Measurements from ENCODE around the gene QRFP.
"Not testable (repeated sequence)": the region's sequence is repeated elsewhere in the genome, so short reads cannot be mapped to it uniquely, and the experiment has no call there.

QRFP gene

DNA sequence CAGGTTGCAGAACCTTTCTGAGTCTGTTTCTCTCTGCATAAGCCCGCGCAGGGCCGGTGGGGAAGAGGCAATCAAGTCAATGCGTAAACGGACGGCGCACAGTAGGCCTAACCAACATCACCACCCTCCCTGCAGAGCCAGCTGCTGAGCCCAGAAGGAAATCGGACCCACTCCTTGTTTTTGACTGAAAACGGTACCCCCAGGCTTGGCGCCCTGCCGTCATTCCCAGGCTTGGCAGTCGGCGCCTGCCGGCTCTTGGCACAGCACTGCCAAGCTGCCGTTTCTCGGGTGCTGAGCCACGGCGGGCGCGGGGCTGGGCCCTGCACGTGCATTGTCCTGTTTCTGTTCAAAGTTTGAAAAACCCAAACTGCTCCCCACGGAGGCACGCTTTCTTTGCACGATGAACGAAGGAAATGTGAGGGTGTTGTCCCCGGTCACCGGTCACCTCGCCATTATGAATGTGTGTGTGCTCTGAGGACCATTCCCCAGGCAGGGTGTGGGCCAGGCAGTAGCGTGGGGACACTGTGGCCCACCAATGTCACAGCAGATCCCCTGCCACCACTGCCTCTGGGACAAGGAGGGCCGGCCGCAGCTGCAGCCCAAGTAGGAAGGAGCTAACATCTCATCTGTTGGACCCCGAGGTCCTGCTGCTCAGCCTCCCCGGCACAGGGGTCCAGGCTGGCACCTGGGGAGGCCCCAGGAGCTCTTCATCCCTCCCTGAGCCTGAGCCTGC lies 22.4 kb upstream of the QRFP start:
- no peak for FAIRE-seq

DNA sequence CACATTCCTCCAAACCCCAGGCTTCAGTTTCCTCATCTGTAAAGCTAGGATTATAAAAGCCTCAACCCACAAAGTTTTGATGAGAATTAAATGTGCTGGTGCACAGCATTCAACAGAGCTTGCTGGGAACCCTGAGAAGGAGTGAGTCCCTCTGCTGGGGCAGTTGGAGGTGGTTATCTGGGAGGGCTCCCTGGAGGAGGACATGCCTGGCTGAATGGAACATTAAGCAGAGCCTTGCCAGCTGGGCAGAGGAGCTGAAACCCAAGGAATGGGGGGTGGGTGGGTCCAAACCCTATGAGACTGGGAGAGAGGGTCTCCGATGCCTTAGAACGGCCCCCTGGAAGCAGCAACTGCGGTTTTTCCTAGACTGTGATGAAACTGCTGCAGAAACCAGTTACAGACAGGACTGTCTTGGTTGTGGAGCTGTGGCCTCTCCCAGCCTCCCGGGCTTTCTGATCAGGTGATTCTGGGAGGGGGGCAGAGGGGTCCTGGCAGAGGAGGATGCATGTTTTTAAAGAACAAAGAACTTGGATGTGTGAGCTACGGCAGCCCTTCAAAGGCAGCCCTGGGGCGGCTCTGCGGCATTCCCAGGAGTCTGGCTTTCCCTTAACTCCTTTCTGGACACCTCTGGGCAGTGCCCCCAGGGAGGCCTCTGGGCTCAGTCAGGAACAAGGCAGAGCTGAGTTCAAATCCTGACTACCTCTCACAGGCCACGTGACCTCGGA lies 21.7 kb upstream of the QRFP start:
- FAIRE-seq: no peak

DNA sequence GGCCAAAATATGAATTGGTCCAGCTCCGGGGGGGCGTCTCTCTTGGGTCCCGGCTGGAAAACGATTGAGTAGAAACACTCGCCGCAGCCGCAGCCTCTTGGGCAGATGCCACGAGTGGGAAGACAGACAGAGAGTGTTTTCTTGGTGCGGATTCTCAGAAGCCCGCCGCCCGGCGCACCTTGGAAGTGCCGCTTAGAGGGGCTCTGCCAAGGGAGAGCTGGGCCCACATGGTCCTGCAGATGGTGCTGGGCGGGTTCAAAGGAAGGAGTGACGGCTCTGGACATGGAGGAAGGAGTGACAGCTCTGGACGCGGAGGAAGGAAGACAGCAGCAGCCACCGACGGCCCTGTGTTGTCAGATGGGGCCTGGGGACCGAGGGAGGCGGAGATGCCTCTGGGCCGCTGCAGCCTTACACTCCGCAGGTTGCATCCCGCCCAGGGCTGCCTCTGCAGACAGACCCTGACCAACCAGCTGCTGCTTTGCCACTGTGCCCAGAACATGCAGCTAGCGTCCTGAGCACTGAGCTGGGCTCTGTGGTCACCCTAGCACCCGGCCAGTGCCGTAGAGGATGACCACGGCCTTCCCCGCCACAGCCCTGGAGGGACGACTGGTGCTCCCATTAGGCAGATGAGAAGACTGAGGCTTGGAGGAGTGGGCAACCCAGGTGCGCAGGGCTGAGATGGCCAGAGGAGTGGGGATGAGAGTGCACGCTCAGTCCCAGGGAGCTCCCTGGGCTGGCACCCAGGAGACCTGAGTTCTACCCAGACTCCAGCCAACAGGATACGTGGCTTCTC lies 20.8 kb upstream of the QRFP start:
- FAIRE-seq: no peak

DNA sequence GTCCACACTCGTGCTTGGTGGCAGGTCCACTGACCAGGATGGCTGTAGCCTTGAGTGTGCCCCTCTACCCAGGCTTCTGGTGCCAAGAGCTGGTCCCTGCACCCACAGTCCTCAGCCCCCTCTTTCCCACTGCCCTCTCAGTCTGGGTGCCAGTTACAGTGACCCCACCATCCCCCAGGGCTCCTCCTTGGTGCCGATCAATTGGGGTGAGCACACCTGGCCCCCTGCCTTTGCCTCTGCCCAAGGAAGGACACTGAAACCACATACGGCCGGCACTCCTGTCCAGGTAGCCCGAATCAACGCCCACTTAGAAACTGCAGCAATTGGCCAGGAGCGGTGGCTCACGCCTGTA lies 18.5 kb upstream of the QRFP start:
- FAIRE-seq: no peak

DNA sequence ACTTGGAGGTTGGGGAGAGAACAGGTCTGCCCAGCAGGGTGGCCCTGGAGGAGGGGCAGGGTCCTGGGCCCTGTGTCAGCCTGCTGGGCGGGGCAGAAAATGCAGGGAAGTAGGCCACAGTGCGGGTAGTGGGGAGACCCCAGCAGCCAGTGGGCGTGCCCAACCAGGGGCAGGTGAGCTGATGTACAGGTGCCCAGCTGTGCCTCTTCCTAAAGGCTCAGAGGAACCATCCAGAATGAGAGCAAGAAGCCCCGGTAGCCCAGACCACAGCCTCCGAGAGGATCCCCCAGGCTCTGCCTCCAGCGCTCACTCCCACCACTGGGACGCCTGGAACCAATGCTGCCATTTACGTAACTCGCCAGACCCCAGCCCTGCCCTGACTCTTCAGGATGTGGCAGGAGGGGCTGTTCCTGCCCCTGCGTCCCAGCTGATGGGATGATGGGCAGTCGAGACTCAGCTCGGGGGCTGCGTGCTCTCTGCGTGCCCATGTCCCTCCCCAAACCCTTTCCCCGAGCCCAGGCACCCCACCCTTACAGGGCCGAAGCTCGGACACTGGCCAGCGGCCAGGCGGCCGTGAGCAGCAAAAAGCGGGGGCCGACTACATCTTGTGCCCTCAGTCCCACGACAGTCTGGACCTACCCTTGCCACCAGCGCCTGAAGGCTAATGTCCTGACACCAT lies 17.9 kb upstream of the QRFP start:
- FAIRE-seq: no peak

DNA sequence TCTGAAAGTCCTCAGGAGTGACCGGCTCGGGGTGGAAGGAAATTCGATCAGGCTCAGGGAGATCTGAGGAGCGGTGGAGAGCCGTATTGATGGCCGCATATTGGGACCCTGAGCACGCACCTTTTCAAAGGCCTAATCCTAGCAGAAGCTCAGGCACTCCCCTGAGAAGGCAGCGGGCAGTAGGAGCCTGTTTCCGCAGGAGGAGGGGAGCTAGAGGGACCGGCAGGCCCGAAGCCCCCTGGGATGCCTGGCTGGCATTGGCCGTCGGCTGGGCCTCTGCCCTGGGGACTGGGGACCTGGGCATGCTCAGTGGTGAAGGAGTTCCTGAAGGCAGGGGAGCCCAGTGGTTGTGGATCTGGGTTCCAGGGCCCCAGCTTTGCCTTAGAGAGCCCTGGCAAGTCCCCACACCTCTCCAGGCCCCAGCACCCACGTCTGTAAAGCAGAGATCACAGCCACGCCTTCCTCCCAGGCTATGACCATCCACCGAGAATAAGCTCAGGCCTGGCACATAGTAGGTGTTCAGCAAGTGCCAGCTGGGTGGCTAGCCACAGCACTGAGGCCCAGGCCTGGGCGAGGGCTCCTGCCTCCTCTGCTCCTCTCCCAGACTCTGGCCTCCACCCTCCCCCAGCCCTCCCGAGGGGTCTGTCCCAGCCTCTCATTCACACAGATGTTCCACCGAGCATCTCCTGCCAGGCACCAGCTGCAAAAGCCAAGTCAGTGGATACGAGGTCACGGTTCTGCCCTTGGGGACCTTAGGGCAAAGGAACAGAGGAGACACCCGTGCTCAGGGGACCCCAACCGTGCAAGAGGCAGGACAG lies 17.2 kb upstream of the QRFP start:
- FAIRE-seq: no peak

DNA sequence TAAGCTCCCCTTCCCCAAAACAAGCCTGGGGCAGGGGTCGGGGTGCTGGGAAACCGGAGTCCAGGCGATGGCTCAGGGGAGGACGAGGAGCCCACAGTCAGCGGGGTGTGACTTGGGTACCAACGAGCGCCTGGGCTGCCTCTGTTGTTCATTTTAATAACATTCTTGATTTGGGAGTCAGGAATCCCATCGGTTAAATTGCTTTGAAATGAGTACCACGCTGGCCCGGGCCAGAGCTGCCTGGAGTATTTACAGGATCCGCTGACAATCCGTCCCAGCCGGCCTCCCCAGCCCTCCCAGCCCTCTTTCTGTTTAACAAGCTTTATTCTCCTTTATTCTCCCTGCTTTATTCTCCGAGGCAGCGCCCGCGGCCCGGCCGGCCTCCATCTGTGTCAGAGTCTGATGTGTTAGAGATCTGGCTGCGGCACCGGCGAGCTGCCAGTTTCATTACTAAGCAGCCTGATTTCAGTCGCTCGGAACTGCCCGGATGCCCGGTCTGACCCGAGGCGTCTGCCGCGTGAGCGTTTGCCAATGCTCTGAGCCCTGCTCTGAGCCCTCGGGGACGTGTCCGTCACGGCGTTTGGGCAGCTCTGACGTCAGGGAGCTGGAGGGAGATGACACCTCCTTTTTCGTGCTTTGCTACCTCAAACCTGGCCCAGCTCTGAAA lies 16.5 kb upstream of the QRFP start:
- FAIRE-seq: no peak

DNA sequence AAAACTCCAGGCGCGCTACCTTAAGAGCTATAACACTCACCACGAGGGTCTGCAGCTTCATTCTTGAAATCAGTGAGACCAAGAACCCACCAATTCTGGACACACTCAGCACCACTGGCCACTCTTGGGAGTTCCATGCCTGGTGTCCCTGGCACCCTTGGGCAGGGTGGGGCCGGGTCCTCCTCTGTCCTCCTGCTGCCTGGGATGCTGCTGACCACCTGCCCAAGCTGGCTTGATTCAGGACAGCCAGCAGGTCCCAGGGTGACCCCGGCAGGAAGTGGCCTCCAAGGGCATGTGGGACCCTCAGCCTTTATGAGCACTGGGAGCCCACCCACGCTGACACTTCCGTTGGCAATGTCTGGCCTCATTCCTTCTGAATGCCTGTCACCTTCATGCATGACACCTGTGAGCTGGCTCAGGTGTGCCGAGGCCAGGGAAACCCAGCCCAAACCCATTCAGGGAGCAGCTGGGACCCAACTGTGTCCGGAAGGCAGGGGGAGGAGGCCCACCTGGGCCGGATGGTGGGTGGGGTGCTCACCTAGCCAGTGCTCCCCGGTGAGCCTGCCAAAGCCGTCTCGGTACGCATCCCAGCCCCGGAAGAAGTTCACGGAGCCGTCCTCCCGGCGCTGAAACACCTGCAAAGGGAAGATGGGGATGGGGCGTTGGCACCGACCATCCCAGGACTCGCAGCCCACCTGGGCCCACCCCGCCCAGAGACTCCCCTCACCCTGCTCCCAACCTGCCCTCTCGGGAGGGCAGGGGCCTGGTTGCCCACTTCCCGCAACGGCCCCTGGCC lies 14.8 kb upstream of the QRFP start:
- no peak for FAIRE-seq

DNA sequence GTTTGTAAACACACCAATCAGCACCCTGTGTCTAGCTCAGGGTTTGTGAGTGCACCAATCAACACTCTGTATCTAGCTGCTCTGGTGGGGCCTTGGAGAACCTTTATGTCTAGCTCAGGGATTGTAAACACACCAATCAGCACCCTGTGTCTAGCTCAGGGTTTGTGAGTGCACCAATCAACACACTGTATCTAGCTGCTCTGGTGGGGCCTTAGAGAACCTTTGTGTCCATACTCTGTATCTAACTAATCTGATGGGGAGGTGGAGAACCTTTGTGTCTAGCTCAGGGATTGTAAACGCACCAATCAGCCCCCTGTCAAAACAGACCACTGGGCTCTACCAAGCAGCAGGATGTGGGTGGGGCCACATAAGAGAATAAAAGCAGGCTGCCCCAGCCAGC lies 14.1 kb upstream of the QRFP start:
- FAIRE-seq: not testable (repeated sequence)

DNA sequence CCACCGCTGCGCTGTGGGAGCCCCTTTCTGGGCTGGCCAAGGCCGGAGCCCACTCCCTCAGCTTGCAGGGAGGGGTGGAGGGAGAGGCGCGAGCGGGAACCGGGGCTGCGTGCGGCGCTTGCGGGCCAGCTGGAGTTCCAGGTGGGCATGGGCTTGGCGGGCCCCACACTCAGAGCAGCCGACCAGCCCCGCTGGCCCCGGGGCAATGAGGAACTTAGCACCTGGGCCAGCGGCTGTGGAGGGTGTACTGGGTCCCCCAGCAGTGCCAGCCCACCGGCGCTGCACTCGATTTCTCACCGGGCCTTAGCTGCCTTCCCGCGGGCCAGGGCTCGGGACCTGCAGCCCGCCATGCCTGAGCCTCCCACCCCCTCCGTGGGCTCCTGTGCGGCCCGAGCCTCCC lies 13.4 kb upstream of the QRFP start:
- FAIRE-seq: not testable (repeated sequence)

DNA sequence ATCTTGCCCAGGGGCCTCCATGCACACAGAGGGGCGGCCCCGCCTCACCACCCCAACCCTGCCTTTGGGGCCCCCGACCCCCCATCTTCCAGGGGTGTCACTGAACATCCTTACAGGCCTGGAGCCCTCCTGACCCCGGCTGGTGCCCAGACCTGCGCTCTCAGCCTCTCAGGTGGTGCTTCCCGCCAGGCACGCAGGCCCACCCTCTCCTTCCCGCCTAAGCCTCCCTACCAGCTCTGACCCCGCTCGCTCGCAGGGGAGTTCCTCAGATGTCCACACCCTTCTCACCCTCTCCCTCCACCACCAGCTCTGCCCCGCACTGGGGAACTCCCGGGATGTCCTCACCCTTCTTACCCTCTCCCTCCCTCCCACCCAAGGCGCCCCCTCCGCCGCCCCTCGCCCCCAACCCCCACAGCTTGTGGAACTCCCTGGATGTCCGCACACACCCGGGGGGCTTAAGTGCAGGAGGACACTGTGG lies 12.3 kb upstream of the QRFP start:
- no peak for FAIRE-seq

DNA sequence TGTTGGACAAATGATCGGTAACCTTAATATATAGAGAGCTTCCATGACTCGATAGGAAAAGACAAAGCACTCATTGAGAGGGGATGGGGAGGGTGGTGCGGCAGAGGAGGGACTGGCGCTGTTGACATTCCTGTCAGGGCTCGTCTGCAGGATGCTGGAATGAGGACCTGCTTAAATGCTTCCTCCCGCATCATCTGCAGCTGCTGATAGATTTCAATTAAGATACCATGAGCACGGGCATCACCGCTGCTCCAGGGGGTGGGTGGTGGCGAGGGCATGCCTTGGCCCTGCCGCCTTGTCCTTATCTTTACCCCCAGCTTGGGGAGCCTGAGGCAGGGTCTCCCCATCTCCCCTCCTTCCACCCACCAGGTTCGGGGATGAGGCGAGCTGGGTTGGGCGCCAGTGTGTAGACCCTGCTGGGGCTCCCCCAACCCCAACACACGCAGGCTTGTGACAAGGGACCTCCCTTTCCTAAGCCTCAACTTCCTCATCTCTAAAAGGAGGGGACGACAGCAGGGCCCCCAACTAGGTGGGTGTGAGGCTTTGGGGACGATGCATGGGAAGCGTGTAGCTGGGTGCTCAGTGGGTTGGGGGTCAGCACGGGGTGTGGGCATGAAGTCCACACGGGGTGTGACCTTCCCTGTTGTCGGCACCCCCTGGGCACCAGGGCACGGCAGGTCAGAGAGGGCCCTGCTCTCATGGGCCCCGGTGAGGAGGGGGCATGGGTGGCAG lies 11.7 kb upstream of the QRFP start:
- FAIRE-seq: no peak

DNA sequence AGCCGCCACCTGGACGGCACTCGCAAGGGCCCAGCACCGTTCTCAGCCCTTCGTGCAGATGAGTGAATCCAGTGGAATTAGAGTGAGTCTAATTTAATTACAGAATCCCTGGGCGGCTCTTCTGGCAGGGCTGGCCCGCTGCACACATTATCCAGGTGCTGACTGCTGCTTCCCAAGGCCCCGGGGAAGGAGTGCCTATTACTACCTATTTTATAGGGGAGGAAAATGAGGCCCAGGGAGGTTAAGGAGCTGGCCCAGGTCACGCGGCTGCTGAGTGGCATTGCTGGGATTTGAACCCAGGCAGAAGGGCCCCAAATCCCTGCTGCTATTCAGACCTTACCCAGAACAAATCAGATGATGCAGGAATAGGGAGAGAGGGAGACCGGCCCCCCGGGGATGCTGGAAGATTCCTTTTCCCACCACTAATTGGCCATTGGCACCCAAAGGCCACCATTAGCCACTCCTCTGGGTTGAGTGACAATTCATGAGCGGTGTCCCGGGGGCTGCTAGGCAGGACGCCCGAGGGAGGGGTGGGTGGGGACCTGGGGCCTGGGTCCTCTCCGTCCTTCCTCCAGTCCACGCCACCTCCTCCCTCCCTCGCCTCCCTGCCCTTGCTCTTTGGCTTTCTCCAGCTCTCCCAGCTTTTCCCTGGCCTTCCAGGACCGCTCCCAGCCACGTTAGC lies 10.3 kb upstream of the QRFP start:
- FAIRE-seq: no peak

DNA sequence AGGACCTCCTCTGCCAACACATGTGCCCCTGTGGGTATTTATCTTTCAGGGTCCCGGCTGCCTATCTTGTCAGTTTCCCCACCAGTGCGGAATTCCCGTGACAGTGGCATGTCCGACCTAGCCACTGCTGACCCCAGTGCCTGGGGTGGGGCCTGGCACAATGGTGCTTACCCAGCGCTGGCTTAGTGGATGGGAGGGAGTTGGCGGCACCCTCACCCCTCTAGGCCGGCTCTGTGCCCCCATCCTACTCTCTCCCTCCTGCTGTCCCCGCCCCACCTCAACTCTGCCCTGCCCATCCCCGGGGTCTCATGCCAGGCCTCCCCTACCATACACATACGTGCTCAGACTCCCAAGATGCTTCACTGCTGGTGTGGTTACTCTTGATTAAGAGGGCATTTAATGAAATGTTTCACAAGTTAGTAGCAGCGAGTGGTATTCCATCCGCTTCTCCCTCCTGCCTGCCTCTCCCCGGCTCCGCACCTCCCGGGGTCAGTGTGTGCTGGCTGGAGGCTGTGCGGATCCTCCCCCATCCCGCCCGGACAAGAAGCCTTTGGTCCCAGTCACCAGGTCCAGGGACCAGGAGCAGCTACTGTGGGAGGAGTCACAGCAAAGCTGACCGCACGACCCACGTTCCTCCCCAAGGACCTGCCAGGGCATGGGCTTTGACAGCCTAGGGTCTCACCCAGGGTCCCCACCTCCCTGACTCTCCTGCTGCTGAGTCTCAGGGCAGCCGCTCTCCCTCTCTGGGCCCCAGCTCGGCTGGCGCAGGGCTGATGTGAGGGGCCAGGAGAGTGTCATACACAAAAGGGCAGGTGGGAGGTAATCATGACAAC lies 9.5 kb upstream of the QRFP start:
- FAIRE-seq: no peak

DNA sequence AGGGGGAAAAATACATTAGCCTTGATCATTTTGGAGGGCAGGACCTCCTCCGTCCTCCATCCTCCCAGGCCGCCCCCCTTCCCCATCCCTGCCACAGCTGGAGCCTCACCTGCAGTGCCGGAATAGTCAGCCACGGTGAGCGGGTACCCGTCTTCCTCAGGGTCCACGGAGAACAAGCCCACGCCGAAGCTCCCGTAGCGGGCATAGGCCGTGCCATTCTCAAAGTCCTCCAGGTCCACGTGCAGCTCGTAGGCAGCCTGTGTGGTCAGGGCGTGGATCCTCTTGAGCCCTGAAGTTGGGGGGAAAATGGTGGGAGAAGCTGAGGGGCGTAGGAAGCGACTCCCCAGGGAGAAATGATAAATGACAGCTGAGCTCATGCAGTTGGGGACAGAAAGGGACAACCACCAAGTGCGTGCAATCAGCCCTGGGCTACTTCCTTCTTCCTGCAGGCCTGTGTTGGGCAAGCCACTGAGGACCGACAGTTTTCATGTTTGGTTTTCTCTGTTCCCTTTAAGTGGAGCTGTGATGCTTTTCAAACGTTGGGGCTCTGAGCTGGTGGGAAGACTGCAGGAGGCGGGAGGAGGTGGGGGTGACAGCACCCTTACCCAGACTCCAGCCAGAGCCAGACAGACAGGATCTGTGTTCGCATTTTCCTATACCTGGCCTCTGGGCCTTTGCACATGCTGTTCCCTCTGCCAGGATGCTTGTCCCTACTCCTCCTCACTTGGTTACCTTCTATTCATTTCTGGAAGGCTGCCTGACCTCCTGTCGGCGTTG lies 8.7 kb upstream of the QRFP start:
- no peak for FAIRE-seq

DNA sequence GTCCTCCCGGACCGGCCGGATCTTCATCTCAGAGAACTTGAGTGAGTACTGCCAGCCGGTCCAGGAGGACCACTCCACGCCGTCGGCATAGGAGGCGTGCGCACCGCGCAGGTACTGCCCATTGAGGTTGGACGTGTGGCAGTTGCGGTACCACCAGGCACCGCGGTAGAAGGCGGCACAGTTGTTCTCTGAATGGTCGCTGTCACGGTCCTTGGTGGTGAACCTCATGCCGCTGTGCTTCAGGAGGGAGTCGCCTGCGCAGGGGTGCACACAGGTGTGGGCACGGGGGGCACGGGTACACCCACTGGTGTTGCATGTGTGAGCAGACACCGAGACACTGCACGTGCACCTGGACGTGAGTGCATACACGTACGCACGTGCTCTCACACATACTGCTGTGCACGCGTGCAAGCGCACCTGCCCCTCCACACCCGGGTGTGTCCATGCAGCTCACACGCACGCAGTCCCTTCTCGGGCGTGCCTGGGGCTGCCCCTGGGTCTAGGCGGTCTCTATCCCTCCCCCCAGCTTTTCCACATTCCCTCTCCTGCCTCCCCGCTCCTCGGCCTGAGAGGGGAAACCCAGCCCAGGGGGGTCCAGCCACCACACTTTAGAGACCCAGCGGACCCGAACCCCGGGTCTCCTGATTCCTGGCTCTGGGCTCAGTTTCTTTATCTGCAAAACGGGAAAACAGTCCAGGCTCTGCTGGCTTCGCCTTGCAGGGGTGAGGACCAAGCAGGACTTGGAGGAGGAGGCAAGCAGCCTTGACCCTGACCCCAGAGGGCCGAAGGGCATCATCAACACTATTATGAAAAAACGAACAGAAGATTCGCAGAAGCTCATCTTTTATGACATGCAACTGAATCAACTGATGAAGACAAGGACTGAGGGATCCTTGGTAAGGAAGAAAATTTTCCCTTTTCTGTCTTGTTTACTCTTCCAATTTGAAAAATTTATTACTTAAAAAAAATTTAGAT lies 7.7 kb upstream of the QRFP start:
- no peak for FAIRE-seq

All from endometrium (tissue), 2 donors.